Stimulated activated CD8-positive, alpha-beta memory T cell treated with anti-CD3 and anti-CD28 coated beads, Interleukin-15, amount 100 ng/mL, for 4 hours (primary cell): ENCODE results near the gene CAMK2A.

Source experiments
- DNase-seq, 2 donors: peaks; one replicate each; pipeline ENCODE4 v3.0.0-alpha.2; 2020; ENCODE audit warnings: low read depth in 2 of 2

The CAMK2A gene

GRCh38 chr5:150289551-150290390 is at the start of gene CAMK2A:
Gene CAMK2A, minus strand, starts transcription at chr5:150289773. Its CDS starts 148 bp downstream, at chr5:150289625.
- no peak for DNase-seq

- DNase-seq: no peak
These were observed 49.6 kb upstream of the CAMK2A start for GRCh38 chr5:150339165-150339564.

DNA sequence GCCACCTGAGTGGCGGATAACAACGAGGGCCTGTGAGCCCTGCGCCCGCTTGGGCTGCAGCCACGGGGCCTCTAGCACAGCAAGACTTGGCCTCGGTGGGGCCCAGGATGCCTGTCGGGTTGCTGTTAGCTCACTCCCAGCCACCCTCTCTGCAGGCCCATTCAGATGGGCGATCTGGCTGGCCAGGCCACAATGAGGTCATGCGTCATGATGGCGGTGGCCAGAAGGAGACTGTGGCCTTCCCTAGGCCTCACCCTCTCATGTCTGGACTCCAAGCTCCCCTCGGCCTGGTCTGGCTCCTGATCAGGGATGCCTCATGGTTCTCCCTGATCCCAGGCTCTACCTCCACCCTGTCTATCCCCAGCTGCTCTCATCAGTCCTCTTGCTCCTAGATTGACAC is 49.0 kb upstream of the CAMK2A start:
- no peak for DNase-seq

DNA sequence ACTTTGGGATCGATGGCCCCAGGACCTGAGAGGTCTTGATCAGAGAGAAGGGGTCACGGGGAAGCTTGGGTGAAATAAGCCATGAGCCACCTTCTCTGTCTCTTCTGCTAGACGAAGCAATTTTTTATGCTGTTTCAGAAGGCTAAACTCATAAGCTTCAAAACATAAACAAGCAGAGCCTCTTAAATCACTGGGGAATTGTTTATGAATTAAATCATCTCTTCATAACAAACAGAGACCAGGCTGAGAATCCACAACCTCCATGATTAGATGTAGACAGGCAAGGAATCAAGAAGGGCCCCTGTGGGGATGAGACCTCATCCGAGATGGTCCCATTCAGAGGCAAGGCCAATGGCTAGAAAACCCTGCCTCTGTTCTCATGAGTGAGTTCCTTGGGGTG is 46.2 kb upstream of the CAMK2A start:
- DNase-seq: no peak

GRCh38 chr5:150333400-150333799 is 43.8 kb upstream of the CAMK2A start:
- no peak for DNase-seq

DNA sequence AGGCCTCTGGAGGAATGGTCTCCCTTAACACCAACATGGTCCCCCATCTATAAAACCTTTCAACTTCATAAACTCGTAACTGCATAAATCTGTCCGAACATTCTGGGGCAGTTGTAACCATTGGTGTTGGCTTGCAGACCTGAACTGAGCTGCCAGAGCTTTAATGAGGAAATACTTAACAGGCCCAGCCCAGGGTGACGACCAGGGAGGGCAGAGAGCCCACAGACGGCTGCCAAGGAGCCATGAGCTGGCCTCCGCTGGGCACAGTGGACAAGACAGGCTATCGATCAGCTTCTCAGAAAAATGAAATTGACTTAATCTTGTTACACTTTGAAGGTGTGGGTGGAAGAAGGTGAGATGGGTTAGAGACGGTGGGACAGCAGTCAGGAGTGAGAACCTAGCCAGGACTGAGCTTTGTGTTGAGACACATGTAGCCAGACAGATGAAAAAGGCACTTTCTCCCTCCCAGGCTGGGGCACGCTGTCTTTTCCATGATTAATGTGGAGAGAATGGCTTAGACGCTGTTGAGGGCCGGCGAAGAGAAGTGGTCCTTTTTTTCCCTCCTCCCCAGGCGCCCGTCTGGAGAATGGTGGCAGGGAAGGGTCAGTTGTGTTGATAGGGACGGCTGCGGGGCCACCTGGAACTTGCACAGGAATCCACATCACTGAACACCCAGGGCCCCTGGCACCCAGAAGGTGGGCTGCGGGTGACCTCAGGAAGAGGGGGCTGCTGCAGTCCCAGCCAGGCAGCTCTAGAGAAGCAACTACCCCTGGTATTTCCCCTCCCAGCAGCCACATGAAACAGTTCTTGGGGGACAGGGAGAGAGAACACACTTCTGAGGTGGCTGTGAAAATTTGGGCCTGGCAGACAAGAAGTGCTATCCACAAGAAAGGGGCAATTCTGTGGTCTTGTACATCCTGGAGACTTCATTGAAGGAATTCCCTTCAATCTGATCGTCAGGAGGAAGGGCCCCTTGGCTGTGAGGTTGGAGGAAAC is 40.6 kb upstream of the CAMK2A start:
- DNase-seq: no peak

- no peak for DNase-seq
These were observed 39.5 kb upstream of the CAMK2A start for GRCh38 chr5:150329038-150329437.

GRCh38 chr5:150328515-150328914 is 38.9 kb upstream of the CAMK2A start:
- DNase-seq: no peak

DNA sequence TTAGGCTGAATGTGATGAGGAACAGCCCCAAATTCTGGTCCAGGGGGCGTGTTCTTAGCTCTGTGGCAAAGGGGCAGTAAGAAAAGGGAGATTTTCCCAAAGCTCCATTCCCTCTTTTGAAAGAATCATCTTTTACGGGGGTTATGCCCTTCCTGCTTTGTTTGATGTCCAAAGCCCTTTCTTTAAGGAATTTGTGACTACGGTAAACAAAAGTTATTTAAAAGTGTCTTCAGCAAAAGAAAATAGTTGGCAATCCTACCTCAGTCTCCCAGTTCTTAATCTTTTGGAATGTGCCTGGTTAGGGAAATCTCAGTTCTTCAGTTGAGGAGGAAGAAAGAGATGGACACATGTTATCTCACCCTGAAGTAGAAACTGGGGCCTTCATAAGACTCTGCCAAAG is 37.6 kb upstream of the CAMK2A start:
- DNase-seq: no peak

GRCh38 chr5:150326707-150327106 is 37.1 kb upstream of the CAMK2A start:
- no peak for DNase-seq

DNA sequence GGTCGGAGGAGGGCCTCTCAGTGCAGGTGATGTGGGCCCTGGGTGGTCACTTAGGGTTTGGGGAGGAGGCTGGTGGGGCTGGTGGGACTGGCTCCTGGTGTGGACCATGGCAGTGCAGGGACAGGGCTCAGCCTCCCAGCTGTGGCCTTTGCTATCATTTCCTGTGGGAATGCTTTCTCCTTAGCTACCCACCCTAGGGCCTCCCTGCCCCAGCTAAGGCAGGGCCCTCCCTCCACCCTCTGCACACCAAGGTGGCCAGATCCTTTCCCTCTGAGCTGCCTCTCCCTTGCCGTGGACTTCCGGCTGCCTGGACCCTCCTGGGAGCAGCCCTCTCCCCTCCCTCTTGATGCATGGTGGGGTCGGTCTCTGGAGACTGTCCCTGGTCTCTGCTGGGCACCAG is 35.9 kb upstream of the CAMK2A start:
- DNase-seq: no peak

GRCh38 chr5:150323819-150324218 is 34.2 kb upstream of the CAMK2A start:
- no peak for DNase-seq

DNA sequence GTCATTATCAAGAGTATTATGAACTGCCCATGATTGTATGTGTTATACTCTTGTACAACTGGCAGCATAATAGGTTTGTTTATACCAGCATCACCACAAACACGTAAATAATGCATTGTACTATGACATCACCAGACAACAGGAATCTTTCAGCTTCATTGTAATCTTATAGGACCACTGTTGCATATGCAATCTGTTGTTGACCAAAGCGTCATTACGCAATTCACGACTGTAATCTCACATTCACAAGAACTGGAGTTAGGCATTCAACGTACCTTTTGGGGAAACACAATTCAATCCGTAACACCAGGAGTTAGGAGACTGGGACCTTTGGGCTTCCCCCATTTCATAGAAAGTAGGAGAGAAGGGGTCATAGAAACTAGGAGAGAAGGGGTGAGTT is 33.5 kb upstream of the CAMK2A start:
- no peak for DNase-seq

GRCh38 chr5:150322202-150322601 is 32.6 kb upstream of the CAMK2A start:
- DNase-seq: no peak

GRCh38 chr5:150321784-150322183 is 32.2 kb upstream of the CAMK2A start:
- no peak for DNase-seq

GRCh38 chr5:150321211-150321610 is 31.6 kb upstream of the CAMK2A start:
- no peak for DNase-seq

DNA sequence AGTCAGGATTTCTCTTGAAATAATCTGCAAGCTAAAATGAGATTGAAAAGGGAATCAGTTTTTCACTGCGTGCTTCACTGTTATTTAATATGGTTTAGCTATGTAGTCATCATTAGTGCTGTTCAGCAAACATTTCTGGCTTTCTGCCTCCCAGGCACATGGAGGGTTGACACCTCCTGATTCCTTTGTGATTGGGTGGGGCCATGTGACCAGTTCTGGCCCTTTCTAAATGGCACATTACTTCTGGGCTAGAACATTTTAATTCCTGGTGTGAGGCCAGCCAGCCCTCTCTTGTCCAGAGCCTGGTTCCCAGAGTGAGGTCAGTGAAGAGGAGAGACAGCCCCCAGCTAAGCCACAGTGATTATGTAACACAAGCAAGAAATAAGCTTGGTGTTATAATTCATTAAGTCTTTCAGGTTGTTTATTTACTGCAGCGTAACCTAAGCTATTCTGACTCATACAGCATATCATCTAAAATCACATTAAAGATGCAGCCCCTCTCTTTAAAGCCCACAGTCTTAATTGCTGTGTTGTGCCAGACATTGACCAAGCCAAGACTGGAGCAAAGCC is 30.6 kb upstream of the CAMK2A start:
- DNase-seq: no peak

DNA sequence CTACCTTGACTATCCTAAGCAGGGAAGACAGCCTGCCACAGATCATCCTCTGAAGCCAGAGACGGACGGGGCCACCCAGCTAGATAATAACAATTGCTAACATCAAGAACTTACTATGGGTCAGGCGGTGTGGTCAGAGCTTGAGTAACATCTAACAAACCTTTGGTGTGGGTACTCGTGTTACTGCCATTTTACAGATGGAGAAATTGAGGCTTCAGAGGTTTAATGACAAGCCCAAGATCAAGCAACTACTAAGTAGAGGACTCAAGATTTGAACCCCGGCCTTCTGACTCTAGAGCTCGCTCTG is 29.9 kb upstream of the CAMK2A start:
- no peak for DNase-seq

- DNase-seq: no peak
These were observed 29.3 kb upstream of the CAMK2A start for GRCh38 chr5:150318613-150319483.

DNA sequence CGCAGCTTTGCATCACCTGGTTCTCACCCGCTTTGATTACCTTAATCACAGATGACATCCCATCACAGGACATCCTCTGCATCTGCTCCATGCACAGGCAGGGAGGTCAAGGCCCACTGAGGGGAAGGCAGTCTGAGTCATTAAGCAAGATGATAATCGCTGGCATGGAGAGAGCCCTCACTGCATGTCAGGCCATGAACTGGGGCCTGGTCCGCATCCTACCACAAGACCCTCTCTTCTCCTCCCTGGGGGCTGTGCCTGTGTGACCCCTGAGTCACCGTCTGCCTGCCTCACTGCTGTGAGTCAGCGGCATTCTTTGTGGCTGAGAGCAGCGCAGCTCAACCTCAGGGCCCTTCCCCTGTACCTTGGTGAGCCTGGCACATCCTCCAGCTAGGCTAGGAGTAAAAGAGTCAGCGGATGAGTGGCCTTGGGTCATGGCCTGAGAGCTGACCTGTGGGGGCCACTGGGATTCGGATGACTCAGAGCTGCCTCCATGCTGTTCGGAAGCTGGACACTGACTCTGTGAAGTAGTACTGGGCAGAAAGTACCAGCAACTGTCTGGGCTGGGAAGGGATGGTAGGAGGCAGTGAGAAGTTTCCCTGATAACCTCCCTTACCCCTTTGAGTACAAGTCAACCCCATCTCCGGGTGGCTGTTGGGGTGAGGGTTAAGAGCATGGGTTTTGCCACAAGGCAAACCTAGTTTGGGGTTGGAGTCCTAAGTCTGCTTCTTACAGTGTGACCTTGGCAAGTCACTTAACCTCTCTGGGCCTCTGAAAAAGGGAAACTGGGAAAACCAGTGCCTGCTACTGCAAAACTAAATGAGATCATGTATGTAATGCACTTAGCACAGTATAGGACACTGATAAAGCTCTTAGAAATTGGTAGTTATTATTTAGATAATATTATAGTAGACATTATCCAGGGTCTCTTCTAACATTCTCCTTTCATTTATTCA is 27.8 kb upstream of the CAMK2A start:
- no peak for DNase-seq
